ENCODE results near the gene NUTM2A.
"Not testable (repeated sequence)": the region's sequence is repeated elsewhere in the genome, so short reads cannot be mapped to it uniquely, and the experiment has no call there.

DNA sequence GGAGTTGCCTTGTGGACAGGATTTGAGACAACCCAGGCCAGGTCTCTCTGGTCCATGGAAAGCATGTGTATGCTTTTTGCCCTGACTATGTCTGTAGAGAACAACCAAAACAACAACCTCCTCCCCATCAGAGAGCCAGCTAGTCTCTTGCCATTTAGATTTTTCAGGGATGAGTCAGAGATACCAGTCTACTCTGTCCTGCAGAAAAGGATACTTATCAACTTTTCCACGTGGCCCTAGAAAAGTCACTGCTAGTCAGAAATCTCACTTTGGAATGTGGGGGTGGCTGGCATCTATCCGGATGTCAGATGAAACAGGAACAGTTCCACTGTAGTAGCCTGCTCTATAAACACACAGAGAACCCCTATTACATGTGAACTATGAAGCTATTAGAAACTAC lies 13.4 kb upstream of the NUTM2A start:
- TF ChIP-seq CREM (IDR thresholded peaks at IDR 0.05; ENCODE audit: low read depth); NFIX (CRISPR knock-in tag; IDR thresholded peaks at IDR 0.05; ENCODE audit: low read depth): not testable (repeated sequence)
- TF ChIP-seq, protein P1, sequence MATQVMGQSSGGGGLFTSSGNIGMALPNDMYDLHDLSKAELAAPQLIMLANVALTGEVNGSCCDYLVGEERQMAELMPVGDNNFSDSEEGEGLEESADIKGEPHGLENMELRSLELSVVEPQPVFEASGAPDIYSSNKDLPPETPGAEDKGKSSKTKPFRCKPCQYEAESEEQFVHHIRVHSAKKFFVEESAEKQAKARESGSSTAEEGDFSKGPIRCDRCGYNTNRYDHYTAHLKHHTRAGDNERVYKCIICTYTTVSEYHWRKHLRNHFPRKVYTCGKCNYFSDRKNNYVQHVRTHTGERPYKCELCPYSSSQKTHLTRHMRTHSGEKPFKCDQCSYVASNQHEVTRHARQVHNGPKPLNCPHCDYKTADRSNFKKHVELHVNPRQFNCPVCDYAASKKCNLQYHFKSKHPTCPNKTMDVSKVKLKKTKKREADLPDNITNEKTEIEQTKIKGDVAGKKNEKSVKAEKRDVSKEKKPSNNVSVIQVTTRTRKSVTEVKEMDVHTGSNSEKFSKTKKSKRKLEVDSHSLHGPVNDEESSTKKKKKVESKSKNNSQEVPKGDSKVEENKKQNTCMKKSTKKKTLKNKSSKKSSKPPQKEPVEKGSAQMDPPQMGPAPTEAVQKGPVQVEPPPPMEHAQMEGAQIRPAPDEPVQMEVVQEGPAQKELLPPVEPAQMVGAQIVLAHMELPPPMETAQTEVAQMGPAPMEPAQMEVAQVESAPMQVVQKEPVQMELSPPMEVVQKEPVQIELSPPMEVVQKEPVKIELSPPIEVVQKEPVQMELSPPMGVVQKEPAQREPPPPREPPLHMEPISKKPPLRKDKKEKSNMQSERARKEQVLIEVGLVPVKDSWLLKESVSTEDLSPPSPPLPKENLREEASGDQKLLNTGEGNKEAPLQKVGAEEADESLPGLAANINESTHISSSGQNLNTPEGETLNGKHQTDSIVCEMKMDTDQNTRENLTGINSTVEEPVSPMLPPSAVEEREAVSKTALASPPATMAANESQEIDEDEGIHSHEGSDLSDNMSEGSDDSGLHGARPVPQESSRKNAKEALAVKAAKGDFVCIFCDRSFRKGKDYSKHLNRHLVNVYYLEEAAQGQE (IDR thresholded peaks at IDR 0.05; ENCODE audit: borderline replicate concordance) = not testable (repeated sequence)
- TF ChIP-seq, protein P1 (CRISPR knock-in tag; IDR thresholded peaks at IDR 0.05; ENCODE audit: low read depth) = not testable (repeated sequence)
- TF ChIP-seq, protein P2, sequence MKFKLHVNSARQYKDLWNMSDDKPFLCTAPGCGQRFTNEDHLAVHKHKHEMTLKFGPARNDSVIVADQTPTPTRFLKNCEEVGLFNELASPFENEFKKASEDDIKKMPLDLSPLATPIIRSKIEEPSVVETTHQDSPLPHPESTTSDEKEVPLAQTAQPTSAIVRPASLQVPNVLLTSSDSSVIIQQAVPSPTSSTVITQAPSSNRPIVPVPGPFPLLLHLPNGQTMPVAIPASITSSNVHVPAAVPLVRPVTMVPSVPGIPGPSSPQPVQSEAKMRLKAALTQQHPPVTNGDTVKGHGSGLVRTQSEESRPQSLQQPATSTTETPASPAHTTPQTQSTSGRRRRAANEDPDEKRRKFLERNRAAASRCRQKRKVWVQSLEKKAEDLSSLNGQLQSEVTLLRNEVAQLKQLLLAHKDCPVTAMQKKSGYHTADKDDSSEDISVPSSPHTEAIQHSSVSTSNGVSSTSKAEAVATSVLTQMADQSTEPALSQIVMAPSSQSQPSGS (CRISPR knock-in tag; IDR thresholded peaks at IDR 0.05) = not testable (repeated sequence)

All from K562 (cell line).